Vagina (tissue), 2 donors: ENCODE measurements around the gene STAT6.

Experiments
- CTCF ChIP-seq, 3 experiments: fragments of 450-650 bp in 2 of 3; fragments of 200-600 bp in 1 of 3; sonication (generic) in 1 of 3; IDR thresholded peaks; one replicate each; pipeline ENCODE4 v1.5.1; 2017 to 2019; ENCODE audit warnings: antibody characterized with exemption in 3 of 3, mild to moderate bottlenecking in 2 of 3, moderate library complexity in 2 of 3
- POLR2A ChIP-seq, 2 donors: fragments of 450-650 bp; IDR thresholded peaks; one replicate each; pipeline ENCODE4 v1.6.1; 2017; ENCODE audit warnings: antibody characterized with exemption in 2 of 2, mild to moderate bottlenecking in 2 of 2, moderate library complexity in 2 of 2

- TF ChIP-seq CTCF (IDR thresholded peaks at IDR 0.05): no peak
- TF ChIP-seq POLR2A (IDR thresholded peaks at IDR 0.05): no peak
These were observed 15.4 kb upstream of the STAT6 start for GRCh38 chr12:57126561-57126960.
